Muscle layer of colon (tissue), 2 donors: ENCODE results near the gene DOCK4.

Experiments used
- H3K27ac ChIP-seq: one replicate; pipeline ENCODE4 v1.7.0; 2013; ENCODE audit warnings: low read depth, mild to moderate bottlenecking, low read length, moderate library complexity
- H3K27me3 ChIP-seq, 2 donors: one replicate each; pipeline ENCODE4 v1.7.0; 2013; ENCODE audit warnings: low read length in 2 of 2, mild to moderate bottlenecking in 2 of 2; ENCODE audit not compliant: insufficient read depth in 2 of 2, control insufficient read depth in 1 of 2
- H3K36me3 ChIP-seq: one replicate; pipeline ENCODE4 v1.7.0; 2013; ENCODE audit warnings: mild to moderate bottlenecking, low read length; ENCODE audit not compliant: insufficient read depth
- H3K4me1 ChIP-seq: one replicate; pipeline ENCODE4 v1.7.0; 2013; ENCODE audit warnings: mild to moderate bottlenecking, low read length; ENCODE audit not compliant: insufficient read depth
- H3K4me3 ChIP-seq, 2 donors: one replicate each; pipeline ENCODE4 v1.7.0; 2013; ENCODE audit warnings: low read length in 2 of 2, low read depth in 1 of 2, mild to moderate bottlenecking in 1 of 2, moderate library complexity in 1 of 2
- H3K9ac ChIP-seq: one replicate; pipeline ENCODE4 v1.7.0; 2013; ENCODE audit warnings: low read length
- H3K9me3 ChIP-seq: one replicate; pipeline ENCODE4 v1.7.0; 2013; ENCODE audit warnings: mild to moderate bottlenecking, low read length
- donor health status: abdominal sarcoma.
- donor health status: Adenocarcinoma of cecum.

The DOCK4 gene

GRCh38 chr7:112010109-112010508 lies 196.1 kb downstream of the DOCK4 start:
- Histone ChIP-seq H3K27me3 (no peaks in the 10 kb centered on the region), H3K9me3 (no peaks in the 10 kb centered on the region), H3K4me1 (no peaks in the 10 kb centered on the region), H3K9ac (no peak overlapping the region), H3K27ac (no peak overlapping the region), H3K4me3 (no peak overlapping the region), H3K36me3 (no peaks in the 10 kb centered on the region)

DNA sequence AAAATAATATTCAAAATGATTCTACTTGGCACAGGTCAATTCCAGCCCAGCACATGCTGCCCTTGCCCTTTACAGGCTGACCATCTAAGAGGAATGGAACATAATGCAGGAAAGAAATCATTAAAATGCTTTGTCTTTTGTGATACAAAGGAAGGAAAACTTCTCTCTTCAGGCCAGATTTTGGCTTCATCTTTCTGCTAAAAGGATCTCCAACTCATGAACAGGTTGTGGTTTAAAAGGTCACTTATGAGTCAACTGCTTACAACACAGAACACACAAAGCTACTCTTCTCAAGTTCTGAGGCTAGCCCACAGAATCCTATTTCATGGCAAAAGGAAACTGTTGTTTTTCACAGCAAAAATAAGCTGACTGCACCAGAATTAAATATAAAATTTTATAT lies 197.1 kb downstream of the DOCK4 start:
- H3K4me1 ChIP-seq: no peaks in the 10 kb centered on the region
- H3K27ac ChIP-seq: no peak overlapping the region

GRCh38 chr7:112007185-112007584 lies 199.0 kb downstream of the DOCK4 start:
- Histone ChIP-seq H3K4me1 (no peaks in the 10 kb centered on the region), H3K4me3 (no peak overlapping the region), H3K9ac (no peak overlapping the region), H3K27me3 (no peaks in the 10 kb centered on the region), H3K36me3 (no peaks in the 10 kb centered on the region), H3K27ac (no peak overlapping the region), H3K9me3 (no peaks in the 10 kb centered on the region)

More for the DNA sequence above, 197.1 kb downstream of the DOCK4 start:
- H3K36me3 ChIP-seq: no peaks in the 10 kb centered on the region
- H3K9ac ChIP-seq: no peak overlapping the region
- H3K9me3 ChIP-seq: no peaks in the 10 kb centered on the region
- no peak overlapping the region for H3K4me3 ChIP-seq
- no peaks in the 10 kb centered on the region for H3K27me3 ChIP-seq

DNA sequence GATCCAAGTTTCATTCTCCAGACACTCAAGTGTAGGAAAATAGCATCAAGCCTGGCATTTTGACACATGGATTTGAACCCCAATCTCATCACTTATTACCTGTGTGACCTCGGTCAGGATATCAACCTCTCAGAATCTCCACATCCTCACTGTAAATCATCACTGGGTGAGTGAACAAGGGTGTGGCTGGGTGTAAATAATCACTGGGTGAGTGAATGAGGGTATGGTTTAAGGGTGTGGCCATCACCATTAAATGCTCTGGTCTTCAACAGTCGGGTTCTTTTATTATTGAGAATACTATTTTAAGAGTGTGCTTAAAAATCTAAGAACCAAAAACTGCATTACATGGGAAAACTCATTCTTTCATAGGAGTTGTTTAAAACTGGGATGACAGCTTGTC lies 200.1 kb downstream of the DOCK4 start:
- no peaks in the 10 kb centered on the region for H3K27me3 ChIP-seq
- no peaks in the 10 kb centered on the region for H3K36me3 ChIP-seq
- H3K27ac ChIP-seq: no peak overlapping the region
- H3K4me1 ChIP-seq: no peaks in the 10 kb centered on the region
- no peaks in the 10 kb centered on the region for H3K9me3 ChIP-seq
- H3K4me3 ChIP-seq: no peak overlapping the region
- H3K9ac ChIP-seq: no peak overlapping the region

DNA sequence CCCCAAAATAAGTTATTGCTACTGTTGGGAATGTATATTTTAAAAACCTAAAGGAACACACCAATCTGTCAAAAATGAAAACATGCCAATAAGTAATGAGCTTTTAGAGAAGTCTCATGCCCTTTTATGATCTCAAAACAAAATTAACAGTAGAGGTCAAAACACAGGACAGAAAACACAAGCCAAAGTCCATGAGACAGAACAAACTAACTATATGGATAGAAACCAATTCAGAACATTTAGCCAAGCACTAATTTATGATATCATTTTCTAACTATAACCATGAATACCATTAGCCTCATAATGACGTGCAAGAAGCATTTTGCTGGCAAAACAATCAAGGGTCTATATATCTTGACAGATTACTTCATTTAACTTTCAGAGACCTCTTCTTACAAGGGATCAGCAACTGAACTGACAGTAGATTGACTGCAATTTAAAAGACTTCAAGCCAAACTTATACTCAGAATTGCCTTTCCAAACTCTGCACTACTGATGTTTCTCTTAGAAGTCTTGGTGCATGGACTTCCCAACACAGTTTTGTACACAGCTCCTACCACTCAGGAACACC lies 200.9 kb downstream of the DOCK4 start:
- Histone ChIP-seq H3K4me3 (no peak overlapping the region), H3K9ac (no peak overlapping the region), H3K9me3 (no peaks in the 10 kb centered on the region), H3K27ac (no peak overlapping the region), H3K36me3 (no peaks in the 10 kb centered on the region), H3K4me1 (no peaks in the 10 kb centered on the region), H3K27me3 (no peaks in the 10 kb centered on the region)

GRCh38 chr7:112001091-112001826 lies 204.9 kb downstream of the DOCK4 start:
- Histone ChIP-seq H3K27ac (no peak overlapping the region), H3K9me3 (no peaks in the 10 kb centered on the region), H3K27me3 (no peaks in the 10 kb centered on the region), H3K4me1 (no peaks in the 10 kb centered on the region), H3K9ac (no peak overlapping the region), H3K36me3 (no peaks in the 10 kb centered on the region), H3K4me3 (no peak overlapping the region)

DNA sequence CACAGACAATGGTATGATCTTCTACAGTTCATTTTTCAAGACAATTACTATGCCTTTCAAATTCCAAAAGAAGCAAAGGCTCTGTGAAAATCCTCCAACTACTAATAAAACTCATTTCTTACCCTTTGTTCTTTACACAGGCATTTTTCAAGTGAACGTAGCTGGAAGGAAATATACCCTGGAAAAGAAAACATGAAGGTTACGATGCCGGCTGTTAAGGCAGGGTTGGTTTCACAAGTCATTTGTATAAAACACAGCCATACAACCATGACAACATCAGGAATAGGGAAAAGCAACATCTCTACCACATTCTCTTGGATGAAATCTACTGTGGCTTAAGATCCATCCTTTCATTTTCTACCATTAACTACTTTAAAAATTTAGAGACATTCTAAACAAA lies 207.9 kb downstream of the DOCK4 start:
- no peaks in the 10 kb centered on the region for H3K9me3 ChIP-seq
- H3K27ac ChIP-seq: no peak overlapping the region
- H3K4me1 ChIP-seq: no peaks in the 10 kb centered on the region
- H3K4me3 ChIP-seq: no peak overlapping the region
- H3K27me3 ChIP-seq: no peaks in the 10 kb centered on the region
- no peaks in the 10 kb centered on the region for H3K36me3 ChIP-seq
- no peak overlapping the region for H3K9ac ChIP-seq

- Histone ChIP-seq H3K4me3 (no peak overlapping the region), H3K4me1 (peaks cover 1% of the 10 kb centered on the region), H3K36me3 (no peaks in the 10 kb centered on the region), H3K9me3 (no peaks in the 10 kb centered on the region), H3K27me3 (no peaks in the 10 kb centered on the region), H3K27ac (no peak overlapping the region), H3K9ac (no peak overlapping the region)
Measured at GRCh38 chr7:111997546-111997945, 208.7 kb downstream of the DOCK4 start.

DNA sequence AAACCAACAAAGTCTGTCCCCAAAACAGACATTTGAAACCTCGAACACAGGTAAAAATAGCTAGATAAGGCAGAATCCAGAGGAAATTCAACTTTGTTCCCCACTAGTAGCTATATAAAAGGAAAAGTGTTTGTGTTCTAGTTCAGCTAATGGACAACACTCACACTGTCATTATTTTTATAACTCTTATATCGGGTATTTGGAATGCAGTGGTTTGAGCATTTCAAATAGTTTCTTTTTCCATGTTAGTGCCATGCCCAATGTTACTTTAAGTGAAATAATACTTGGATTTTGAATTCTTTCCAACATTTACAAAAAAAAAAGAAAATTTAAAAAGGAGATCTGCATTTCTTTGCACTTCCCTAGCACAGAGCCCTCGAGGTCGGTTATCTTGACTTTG lies 213.6 kb downstream of the DOCK4 start:
- no peaks in the 10 kb centered on the region for H3K27me3 ChIP-seq
- H3K36me3 ChIP-seq: no peaks in the 10 kb centered on the region
- H3K4me1 ChIP-seq: peaks cover 15% of the 10 kb centered on the region
- H3K27ac ChIP-seq: no peak overlapping the region
- H3K9ac ChIP-seq: no peak overlapping the region
- H3K9me3 ChIP-seq: no peaks in the 10 kb centered on the region
- no peak overlapping the region for H3K4me3 ChIP-seq

DNA sequence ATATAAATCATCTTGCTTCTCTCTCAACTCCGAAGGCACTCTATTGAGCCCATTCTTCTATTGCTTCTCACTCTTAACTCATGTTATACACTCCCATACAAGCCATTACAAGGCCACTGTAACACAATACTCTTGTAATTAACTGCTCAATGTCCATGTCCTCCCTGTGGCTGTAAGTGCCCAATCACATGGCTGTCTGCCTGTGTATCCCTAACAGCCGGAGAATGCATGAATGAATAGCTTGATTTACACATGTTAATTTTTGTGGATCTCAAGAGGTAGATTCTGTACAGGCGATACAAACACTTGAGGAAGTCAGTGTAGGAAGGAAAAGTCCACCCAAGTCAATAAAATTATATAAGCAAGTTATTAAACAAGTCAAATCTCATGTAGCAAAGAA lies 215.6 kb downstream of the DOCK4 start:
- Histone ChIP-seq H3K27me3 (no peaks in the 10 kb centered on the region), H3K9ac (no peak overlapping the region), H3K9me3 (no peaks in the 10 kb centered on the region), H3K4me3 (no peak overlapping the region), H3K27ac (no peak overlapping the region), H3K36me3 (no peaks in the 10 kb centered on the region), H3K4me1 (peaks cover 15% of the 10 kb centered on the region)

- no peak overlapping the region for H3K4me3 ChIP-seq
- H3K9me3 ChIP-seq: no peaks in the 10 kb centered on the region
- no peak overlapping the region for H3K27ac ChIP-seq
- peaks cover 7% of the 10 kb centered on the region for H3K36me3 ChIP-seq
- no peak overlapping the region for H3K9ac ChIP-seq
- peaks cover 15% of the 10 kb centered on the region for H3K4me1 ChIP-seq
- H3K27me3 ChIP-seq: no peaks in the 10 kb centered on the region
Measured at GRCh38 chr7:111987886-111988285, 218.3 kb downstream of the DOCK4 start.
